Activated CD8-positive, alpha-beta T cell treated with anti-CD3 and anti-CD28 coated beads for 36 hours (primary cell): ENCODE results near the gene P2RX2. TPM values are rescaled to one million over a fixed set of nuclear protein-coding genes. Genes with fewer than 3 reads are reported as not detected.

ENCODE experiments used
- ATAC-seq: fragments of 200-7000 bp; cut with Tn5 transposase; one replicate; pipeline ENCODE4 v1.10.0; 2021; ENCODE audit warnings: mild to moderate bottlenecking, moderate library complexity
- CTCF ChIA-PET: fragments of 350-600 bp; sonication (Branson Sonifier 250); formaldehyde crosslinking; loops from one replicate; lab custom pipeline; 2021; ENCODE audit warnings: antibody characterized with exemption; lab: Charles Lee
- POLR2A ChIA-PET: fragments of 350-600 bp; sonication (Branson Sonifier 250); formaldehyde crosslinking; loops from one replicate; lab custom pipeline; 2021; ENCODE audit warnings: antibody characterized with exemption; lab: Charles Lee
- DNase-seq: peaks from one replicate; pipeline ENCODE4 v3.0.0-alpha.2; 2020
- H3K27ac Mint-ChIP-seq: one replicate; pipeline ENCODE4 v1.8.0; 2021; ENCODE audit warnings: mild to moderate bottlenecking, mixed read lengths
- H3K27me3 Mint-ChIP-seq: one replicate; pipeline ENCODE4 v1.8.0; 2021; ENCODE audit warnings: mixed read lengths
- H3K36me3 Mint-ChIP-seq: one replicate; pipeline ENCODE4 v1.8.0; 2021; ENCODE audit warnings: low read depth, mixed read lengths
- H3K4me1 Mint-ChIP-seq: one replicate; pipeline ENCODE4 v1.8.0; 2021; ENCODE audit warnings: low read depth, mixed read lengths
- H3K4me3 Mint-ChIP-seq: one replicate; pipeline ENCODE4 v1.8.0; 2021; ENCODE audit warnings: mild to moderate bottlenecking, moderate library complexity, mixed read lengths
- H3K9me3 Mint-ChIP-seq: one replicate; pipeline ENCODE4 v1.8.0; 2021; ENCODE audit warnings: mixed read lengths
- CTCF ChIP-seq: fragments of 200-600 bp; IDR thresholded peaks from one replicate; pipeline ENCODE4 v1.8.0; 2022; ENCODE audit warnings: antibody characterized with exemption, mild to moderate bottlenecking
- intact Hi-C: fragments of 100-400 bp; cut with micrococcal nuclease; formaldehyde crosslinking; loops from one replicate; pipeline ENCODE4 v1.10.0; 2022
- total RNA-seq, 2 experiments: library from RNA; stranded (reverse); gene quantifications; one replicate each; pipeline ENCODE4 v1.2.3, GENCODE V29; 2021

P2RX2 gene
- total RNA-seq, 2 experiments from 2014 or later, result not detected

GRCh38 chr12:132571598-132571997 is 47.0 kb upstream of the P2RX2 start:
- no peak for DNase-seq
- Mint-ChIP-seq H3K9me3 (no peaks in the 10 kb centered on the region), H3K36me3 (peaks cover 2% of the 10 kb centered on the region), H3K4me3 (no peak overlapping the region), H3K27ac (no peak overlapping the region), H3K27me3 (no peaks in the 10 kb centered on the region), H3K4me1 (no peaks in the 10 kb centered on the region)
- no peak for ATAC-seq
- intact Hi-C loops, result no loop called here
- ChIA-PET POLR2A (no interaction called here), CTCF (no interaction called here)
- no peak for TF ChIP-seq CTCF

GRCh38 chr12:132572106-132572505 is 46.5 kb upstream of the P2RX2 start:
- Mint-ChIP-seq H3K4me1 (no peaks in the 10 kb centered on the region), H3K4me3 (no peak overlapping the region), H3K36me3 (peaks cover 2% of the 10 kb centered on the region), H3K27me3 (no peaks in the 10 kb centered on the region), H3K9me3 (no peaks in the 10 kb centered on the region), H3K27ac (no peak overlapping the region)
- intact Hi-C loops, result no loop called here
- POLR2A ChIA-PET, result no interaction called here
- CTCF ChIA-PET, result no interaction called here
- TF ChIP-seq CTCF, result no peak
- ATAC-seq (no peak), DNase-seq (no peak)

GRCh38 chr12:132572801-132573760 is 45.5 kb upstream of the P2RX2 start:
- TF ChIP-seq CTCF, result no peak
- DNase-seq (no peak), ATAC-seq (no peak)
- no peaks in the 10 kb centered on the region for H3K9me3 Mint-ChIP-seq
- POLR2A ChIA-PET, result no interaction called here
- no peak overlapping the region for H3K27ac Mint-ChIP-seq
- no peaks in the 10 kb centered on the region for H3K4me1 Mint-ChIP-seq
- no peaks in the 10 kb centered on the region for H3K27me3 Mint-ChIP-seq
- H3K4me3 Mint-ChIP-seq, result no peak overlapping the region
- CTCF ChIA-PET, result interaction anchor here (1.8 kb wide), 1 partner anchor 12 kb away, joined by 4 read pairs; no protein-coding TSS in a partner anchor
- H3K36me3 Mint-ChIP-seq, result peaks cover 5% of the 10 kb centered on the region
- intact Hi-C loops, result no loop called here

GRCh38 chr12:132574271-132574996 is 44.1 kb upstream of the P2RX2 start:
- Mint-ChIP-seq H3K4me1 (no peaks in the 10 kb centered on the region), H3K36me3 (peaks cover 5% of the 10 kb centered on the region), H3K9me3 (no peaks in the 10 kb centered on the region), H3K27ac (no peak overlapping the region), H3K27me3 (no peaks in the 10 kb centered on the region), H3K4me3 (no peak overlapping the region)
- ChIA-PET POLR2A (no interaction called here), CTCF (interaction anchor here (1.8 kb wide), 1 partner anchor 13 kb away, joined by 4 read pairs; no protein-coding TSS in a partner anchor)
- intact Hi-C loops, result no loop called here
- DNase-seq, result no peak
- no peak for TF ChIP-seq CTCF
- ATAC-seq, result no peak

GRCh38 chr12:132575661-132576060 is 42.9 kb upstream of the P2RX2 start:
- intact Hi-C loops, result no loop called here
- CTCF ChIA-PET, result no interaction called here
- H3K27me3 Mint-ChIP-seq, result no peaks in the 10 kb centered on the region
- DNase-seq (no peak), ATAC-seq (no peak)
- no peaks in the 10 kb centered on the region for H3K4me1 Mint-ChIP-seq
- H3K27ac Mint-ChIP-seq, result no peak overlapping the region
- H3K36me3 Mint-ChIP-seq, result peaks cover 5% of the 10 kb centered on the region
- no peak overlapping the region for H3K4me3 Mint-ChIP-seq
- no peak for TF ChIP-seq CTCF
- no peaks in the 10 kb centered on the region for H3K9me3 Mint-ChIP-seq
- POLR2A ChIA-PET, result no interaction called here
